Hepatocyte (in vitro differentiated cells): ENCODE data around the gene CHRDL1. TPM values are rescaled to one million over a fixed set of nuclear protein-coding genes. Genes with fewer than 3 reads are reported as not detected.

Experiments used
- DNase-seq: peaks from one replicate; pipeline ENCODE4 v3.0.0-alpha.2; 2016; ENCODE audit warnings: low spot score
- H2AFZ ChIP-seq: fragments of 200-600 bp; sonication (generic); 2 replicates; pipeline ENCODE4 v1.6.0; 2016; ENCODE audit warnings: antibody characterized with exemption, mild to moderate bottlenecking
- H3K27ac ChIP-seq: fragments of 200-600 bp; sonication (generic); 2 replicates; pipeline ENCODE4 v1.5.1; 2016; ENCODE audit warnings: mild to moderate bottlenecking
- H3K27me3 ChIP-seq: fragments of 200-600 bp; sonication (generic); 2 replicates; pipeline ENCODE4 v1.6.1; 2016
- H3K36me3 ChIP-seq: fragments of 200-600 bp; sonication (generic); replicated peaks from 2 replicates; pipeline ENCODE4 v1.5.1; 2016; ENCODE audit warnings: low read depth; ENCODE audit not compliant: insufficient read depth
- H3K4me1 ChIP-seq: fragments of 200-600 bp; sonication (generic); 2 replicates; pipeline ENCODE4 v1.5.1; 2016; ENCODE audit warnings: mild to moderate bottlenecking, moderate library complexity; ENCODE audit not compliant: insufficient read depth
- H3K4me2 ChIP-seq: fragments of 200-600 bp; sonication (generic); 2 replicates; pipeline ENCODE4 v1.6.0; 2016
- H3K4me3 ChIP-seq: fragments of 200-600 bp; sonication (generic); 2 replicates; pipeline ENCODE4 v1.5.1; 2016; ENCODE audit warnings: mild to moderate bottlenecking
- H3K79me2 ChIP-seq: fragments of 200-600 bp; sonication (generic); 2 replicates; pipeline ENCODE4 v1.6.0; 2017; ENCODE audit warnings: mild to moderate bottlenecking
- H3K9me2 ChIP-seq: fragments of 200-600 bp; sonication (generic); replicated peaks from 2 replicates; pipeline ENCODE4 v1.6.0; 2017; ENCODE audit warnings: mild to moderate bottlenecking; ENCODE audit not compliant: insufficient read depth
- H3K9me3 ChIP-seq: fragments of 200-600 bp; sonication (generic); 2 replicates; pipeline ENCODE4 v1.5.1; 2016; ENCODE audit warnings: low read depth, mild to moderate bottlenecking
- H4K20me1 ChIP-seq: fragments of 200-600 bp; sonication (generic); 2 replicates; pipeline ENCODE4 v1.6.0; 2016; ENCODE audit warnings: mild to moderate bottlenecking; ENCODE audit not compliant: insufficient read depth, poor library complexity, severe bottlenecking
- EZH2 ChIP-seq: fragments of 200-600 bp; sonication (generic); IDR thresholded peaks from 2 replicates; pipeline ENCODE4 v1.6.1; 2016; ENCODE audit warnings: antibody characterized with exemption, mild to moderate bottlenecking, borderline replicate concordance
- EZH2phosphoT487 ChIP-seq: fragments of 200-600 bp; sonication (generic); IDR thresholded peaks from one replicate; pipeline ENCODE4 v1.6.1; 2018; ENCODE audit warnings: antibody characterized with exemption, mild to moderate bottlenecking, low read depth, moderate library complexity; ENCODE audit not compliant: unreplicated experiment, severe bottlenecking
- WGBS: methylation state at CpG from one replicate; pipeline ENCODE4 v1.1.6; 2016; ENCODE audit warnings: low lambda C conversion rate; ENCODE audit errors: missing lambda C conversion rate; 5-methylcytosine and 5-hydroxymethylcytosine counted together
- polyA plus RNA-seq: library from polyadenylated mRNA; unstranded; fragments of >200 nt; fragmentation: Nextera tagmentation; extraction: Ambion mirVana; gene quantifications from 2 replicates; pipeline ENCODE4 v1.2.1, GENCODE V29; 2016
- total RNA-seq: library from RNA; depleted of rRNA; stranded (reverse); fragments of >200 nt; gene quantifications from 2 replicates; pipeline ENCODE4 v1.2.3, GENCODE V29; 2014
- TF ChIP-seq, protein P1 (sequence below): fragments of 200-600 bp; sonication (generic); IDR thresholded peaks from 2 replicates; pipeline ENCODE4 v1.5.1; 2016; ENCODE audit warnings: antibody characterized with exemption, mild to moderate bottlenecking; ENCODE audit not compliant: poor library complexity

Gene CHRDL1
- total and polyA plus RNA-seq, 2 experiments from 2014 or later: 0.82 to 1.6 TPM

DNA sequence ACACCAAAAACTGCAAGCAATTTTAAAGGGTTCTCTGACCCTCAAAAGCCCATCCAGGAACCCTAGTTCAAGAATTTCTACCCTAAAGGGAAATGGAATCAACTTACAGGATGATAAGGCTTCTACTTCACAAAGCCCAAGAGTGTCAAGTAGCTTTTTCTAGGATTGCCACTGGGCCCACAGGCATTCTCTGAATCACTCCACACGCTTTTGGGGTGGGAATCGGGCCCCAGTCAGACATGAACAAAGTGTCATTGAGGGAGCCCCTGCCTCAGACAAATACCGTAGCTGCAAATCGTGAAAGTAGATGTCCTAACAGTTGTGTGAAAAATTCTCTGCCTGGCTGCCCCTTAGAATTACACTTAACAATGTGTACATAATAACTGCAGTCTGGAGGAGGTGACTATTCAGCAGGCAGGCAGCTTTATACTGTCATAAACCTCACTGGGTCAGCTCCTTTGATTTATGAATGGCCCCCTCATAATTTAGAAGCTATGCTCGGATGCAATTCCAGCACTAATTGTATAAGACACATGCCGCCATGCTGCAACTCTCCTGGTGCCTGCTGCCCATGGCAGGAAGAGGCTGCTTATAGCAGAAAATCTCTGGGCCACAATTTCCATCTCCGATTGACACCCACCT, 36.7 kb downstream of the CHRDL1 start:
- 64% methylated on average over 7 of the region's 7 CpGs for WGBS
- no peak overlapping the region for H3K27ac ChIP-seq

GRCh38 chrX:110755611-110756010, 40.0 kb downstream of the CHRDL1 start:
- Histone ChIP-seq H3K4me2 (no peak overlapping the region), H2AFZ (no peak overlapping the region), H4K20me1 (no peaks in the 10 kb centered on the region), H3K4me1 (no peaks in the 10 kb centered on the region), H3K27me3 (no peaks in the 10 kb centered on the region), H3K79me2 (no peaks in the 10 kb centered on the region), H3K9me2 (no peaks in the 10 kb centered on the region), H3K27ac (no peak overlapping the region), H3K36me3 (no peaks in the 10 kb centered on the region), H3K4me3 (no peak overlapping the region), H3K9me3 (no peaks in the 10 kb centered on the region)
- DNase-seq: no peak
- no peak for TF ChIP-seq EZH2phosphoT487
- no peak for TF ChIP-seq EZH2
- TF ChIP-seq, protein P1, sequence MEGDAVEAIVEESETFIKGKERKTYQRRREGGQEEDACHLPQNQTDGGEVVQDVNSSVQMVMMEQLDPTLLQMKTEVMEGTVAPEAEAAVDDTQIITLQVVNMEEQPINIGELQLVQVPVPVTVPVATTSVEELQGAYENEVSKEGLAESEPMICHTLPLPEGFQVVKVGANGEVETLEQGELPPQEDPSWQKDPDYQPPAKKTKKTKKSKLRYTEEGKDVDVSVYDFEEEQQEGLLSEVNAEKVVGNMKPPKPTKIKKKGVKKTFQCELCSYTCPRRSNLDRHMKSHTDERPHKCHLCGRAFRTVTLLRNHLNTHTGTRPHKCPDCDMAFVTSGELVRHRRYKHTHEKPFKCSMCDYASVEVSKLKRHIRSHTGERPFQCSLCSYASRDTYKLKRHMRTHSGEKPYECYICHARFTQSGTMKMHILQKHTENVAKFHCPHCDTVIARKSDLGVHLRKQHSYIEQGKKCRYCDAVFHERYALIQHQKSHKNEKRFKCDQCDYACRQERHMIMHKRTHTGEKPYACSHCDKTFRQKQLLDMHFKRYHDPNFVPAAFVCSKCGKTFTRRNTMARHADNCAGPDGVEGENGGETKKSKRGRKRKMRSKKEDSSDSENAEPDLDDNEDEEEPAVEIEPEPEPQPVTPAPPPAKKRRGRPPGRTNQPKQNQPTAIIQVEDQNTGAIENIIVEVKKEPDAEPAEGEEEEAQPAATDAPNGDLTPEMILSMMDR: no peak
- 80% methylated on average over 3 of the region's 3 CpGs for WGBS

More for the DNA sequence above, 36.7 kb downstream of the CHRDL1 start:
- no peak for DNase-seq
- Histone ChIP-seq H4K20me1 (no peaks in the 10 kb centered on the region), H3K4me2 (no peak overlapping the region), H2AFZ (no peak overlapping the region), H3K9me2 (no peaks in the 10 kb centered on the region), H3K27me3 (no peaks in the 10 kb centered on the region), H3K79me2 (no peaks in the 10 kb centered on the region), H3K4me3 (no peak overlapping the region), H3K4me1 (no peaks in the 10 kb centered on the region), H3K36me3 (no peaks in the 10 kb centered on the region), H3K9me3 (no peaks in the 10 kb centered on the region)
- TF ChIP-seq EZH2phosphoT487: no peak
- TF ChIP-seq, protein P1: no peak
- TF ChIP-seq EZH2: no peak

DNA sequence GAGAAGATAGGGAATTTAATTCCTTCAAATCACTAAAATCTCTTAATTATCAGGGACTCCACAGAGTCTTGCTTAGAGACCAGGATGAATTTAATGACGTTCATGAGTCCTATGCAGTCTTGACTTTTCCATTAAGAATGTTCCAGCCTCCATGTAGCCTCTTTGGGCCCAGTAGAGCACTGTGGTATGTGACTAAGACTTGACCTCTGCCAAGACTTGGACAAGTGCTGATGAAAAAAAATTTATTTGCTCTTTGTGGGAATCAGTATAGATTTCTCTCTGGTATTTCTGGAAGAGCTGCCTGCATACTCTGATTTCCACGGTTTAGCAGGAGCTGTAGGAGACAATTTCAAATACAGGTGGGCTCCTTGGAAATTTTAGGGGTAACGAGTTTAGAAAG, 40.6 kb downstream of the CHRDL1 start:
- no peaks in the 10 kb centered on the region for H3K9me3 ChIP-seq
- 49% methylated on average over 3 of the region's 3 CpGs for WGBS
- H3K4me3 ChIP-seq: no peak overlapping the region
- H3K4me1 ChIP-seq: no peaks in the 10 kb centered on the region
- no peak overlapping the region for H3K4me2 ChIP-seq
- H3K79me2 ChIP-seq: no peaks in the 10 kb centered on the region
- no peak overlapping the region for H2AFZ ChIP-seq
- no peak overlapping the region for H3K27ac ChIP-seq
- TF ChIP-seq, protein P1: no peak
- no peak for TF ChIP-seq EZH2phosphoT487
- no peak for TF ChIP-seq EZH2
- no peaks in the 10 kb centered on the region for H3K9me2 ChIP-seq
- no peak for DNase-seq
- no peaks in the 10 kb centered on the region for H3K27me3 ChIP-seq
- no peaks in the 10 kb centered on the region for H3K36me3 ChIP-seq
- no peaks in the 10 kb centered on the region for H4K20me1 ChIP-seq
